ENCODE data around the gene TYR.
"Not testable (repeated sequence)": the region's sequence is repeated elsewhere in the genome, so short reads cannot be mapped to it uniquely, and the experiment has no call there.

TYR gene

DNA sequence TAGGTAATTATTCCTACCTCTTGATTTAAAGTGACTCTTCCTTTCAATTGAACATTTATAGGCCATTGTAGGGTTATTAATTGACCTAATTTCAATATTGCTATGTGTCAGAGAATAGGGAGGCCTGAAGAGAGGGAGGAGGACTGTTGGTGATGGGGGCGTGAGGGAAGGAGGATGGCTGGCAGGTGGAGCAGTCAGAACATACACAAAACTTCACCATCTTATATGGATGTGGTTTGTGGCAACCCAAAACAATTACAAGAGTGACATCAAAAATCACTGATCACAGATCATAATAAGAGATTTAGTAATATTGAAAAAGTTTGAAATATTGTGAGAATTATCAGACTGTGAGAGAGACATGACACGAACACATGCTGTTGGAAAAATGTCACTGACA lies 95.5 kb downstream of the TYR start:
- H3K27me3 ChIP-seq (ENCODE audit: control insufficient read depth, insufficient read depth, low read length); H3K9ac ChIP-seq (ENCODE audit: low read depth, low read length); H3K9me3 ChIP-seq (ENCODE audit: control insufficient read depth, insufficient read depth, low read length); H3K36me3 ChIP-seq (ENCODE audit: control insufficient read depth, insufficient read depth, low read length); H3K4me1 ChIP-seq (ENCODE audit: control insufficient read depth, insufficient read depth, low read length); H3K4me3 ChIP-seq (ENCODE audit: low read depth, low read length): not testable (repeated sequence)

GRCh38 chr11:89275966-89276365 lies 98.3 kb downstream of the TYR start:
- H3K4me1 ChIP-seq (ENCODE audit: control insufficient read depth, insufficient read depth, low read length) = peaks cover under 1% of the 10 kb centered on the region
- no peak overlapping the region for H3K4me3 ChIP-seq (ENCODE audit: low read depth, low read length)
- H3K9ac ChIP-seq (ENCODE audit: low read depth, low read length) = no peak overlapping the region
- H3K36me3 ChIP-seq (ENCODE audit: control insufficient read depth, insufficient read depth, low read length) = no peaks in the 10 kb centered on the region
- H3K27me3 ChIP-seq (ENCODE audit: control insufficient read depth, insufficient read depth, low read length) = no peaks in the 10 kb centered on the region
- H3K9me3 ChIP-seq (ENCODE audit: control insufficient read depth, insufficient read depth, low read length) = no peaks in the 10 kb centered on the region

- H3K9me3 ChIP-seq (ENCODE audit: control insufficient read depth, insufficient read depth, low read length) = no peaks in the 10 kb centered on the region
- no peaks in the 10 kb centered on the region for H3K36me3 ChIP-seq (ENCODE audit: control insufficient read depth, insufficient read depth, low read length)
- no peak overlapping the region for H3K9ac ChIP-seq (ENCODE audit: low read depth, low read length)
- peaks cover 4% of the 10 kb centered on the region for H3K4me1 ChIP-seq (ENCODE audit: control insufficient read depth, insufficient read depth, low read length)
- no peaks in the 10 kb centered on the region for H3K27me3 ChIP-seq (ENCODE audit: control insufficient read depth, insufficient read depth, low read length)
- no peak overlapping the region for H3K4me3 ChIP-seq (ENCODE audit: low read depth, low read length)
Observed at GRCh38 chr11:89279176-89279575, 101.5 kb downstream of the TYR start.

DNA sequence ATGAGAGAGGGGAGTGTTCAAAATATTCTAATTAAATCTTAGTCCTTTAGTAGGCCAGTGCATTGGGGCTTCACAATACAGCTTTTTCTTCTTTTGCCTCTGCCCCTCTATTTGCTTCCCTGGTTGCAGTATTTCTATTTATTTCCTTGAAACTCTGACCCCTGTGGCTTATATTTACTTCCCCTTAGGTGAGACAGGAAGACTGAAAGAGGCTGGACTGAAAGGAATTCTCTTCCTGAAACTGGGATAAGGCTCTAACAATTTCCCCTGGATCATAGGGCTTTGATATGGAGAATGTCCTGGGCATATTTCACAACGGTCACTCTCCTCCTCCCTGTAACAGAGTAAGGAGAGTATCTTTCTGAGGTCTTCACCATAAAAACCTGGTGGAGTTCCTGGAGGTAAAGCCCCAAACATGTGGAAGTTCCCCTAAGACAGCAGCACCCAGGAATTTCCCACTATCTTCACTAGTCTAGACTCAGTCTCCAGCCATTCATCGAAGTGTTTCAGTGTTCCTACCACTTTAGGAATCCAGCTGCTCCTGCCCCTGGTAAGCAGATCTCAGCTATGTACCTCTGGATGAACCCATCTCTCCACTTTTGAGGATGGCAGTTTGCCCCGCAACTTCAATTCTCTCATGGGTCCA lies 103.5 kb downstream of the TYR start:
- H3K36me3 ChIP-seq (ENCODE audit: control insufficient read depth, insufficient read depth, low read length); H3K4me1 ChIP-seq (ENCODE audit: control insufficient read depth, insufficient read depth, low read length); H3K9ac ChIP-seq (ENCODE audit: low read depth, low read length); H3K9me3 ChIP-seq (ENCODE audit: control insufficient read depth, insufficient read depth, low read length); H3K27me3 ChIP-seq (ENCODE audit: control insufficient read depth, insufficient read depth, low read length); H3K4me3 ChIP-seq (ENCODE audit: low read depth, low read length): not testable (repeated sequence)

- not testable (repeated sequence) for H3K4me3 ChIP-seq (ENCODE audit: low read depth, low read length); H3K9ac ChIP-seq (ENCODE audit: low read depth, low read length); H3K36me3 ChIP-seq (ENCODE audit: control insufficient read depth, insufficient read depth, low read length); H3K9me3 ChIP-seq (ENCODE audit: control insufficient read depth, insufficient read depth, low read length); H3K4me1 ChIP-seq (ENCODE audit: control insufficient read depth, insufficient read depth, low read length); H3K27me3 ChIP-seq (ENCODE audit: control insufficient read depth, insufficient read depth, low read length)
Observed at GRCh38 chr11:89286601-89287000, 108.9 kb downstream of the TYR start.

- not testable (repeated sequence) for H3K9ac ChIP-seq (ENCODE audit: low read depth, low read length); H3K4me3 ChIP-seq (ENCODE audit: low read depth, low read length); H3K27me3 ChIP-seq (ENCODE audit: control insufficient read depth, insufficient read depth, low read length); H3K36me3 ChIP-seq (ENCODE audit: control insufficient read depth, insufficient read depth, low read length); H3K4me1 ChIP-seq (ENCODE audit: control insufficient read depth, insufficient read depth, low read length); H3K9me3 ChIP-seq (ENCODE audit: control insufficient read depth, insufficient read depth, low read length)
Observed at GRCh38 chr11:89288004-89288403, 110.3 kb downstream of the TYR start.

DNA sequence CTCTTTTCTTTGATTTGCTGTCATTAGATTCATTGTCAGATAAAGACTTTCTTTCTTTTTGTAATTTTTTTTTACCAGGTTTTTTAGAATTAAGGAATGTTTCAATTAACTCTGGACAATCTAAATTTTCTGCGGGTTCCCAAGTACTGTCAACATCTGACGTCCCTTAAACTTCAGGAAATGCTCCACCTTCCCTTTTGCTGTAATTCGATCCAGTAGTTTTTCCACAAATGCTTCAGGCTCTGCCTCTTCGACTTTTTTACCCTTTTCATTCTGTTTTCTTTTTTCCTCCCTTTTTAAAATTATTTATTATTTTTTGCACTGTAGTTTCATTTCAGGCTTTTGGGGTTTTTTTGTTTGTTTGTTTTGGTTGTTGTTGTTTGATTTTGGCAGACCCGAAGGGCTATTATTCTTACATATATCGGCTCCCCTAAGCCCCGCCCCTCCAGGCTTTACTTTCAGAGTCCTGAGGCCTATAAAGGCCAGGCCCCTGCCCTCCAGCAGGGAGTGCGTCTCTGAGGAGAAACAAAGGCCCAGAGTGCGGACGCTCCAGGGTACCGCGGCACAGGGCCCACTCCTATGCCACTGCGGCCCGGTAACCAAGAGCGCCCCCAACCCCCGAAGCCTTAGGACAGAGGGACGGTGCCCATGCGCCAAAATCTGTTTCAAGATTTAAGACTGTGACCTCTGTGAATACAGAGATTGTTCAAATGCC lies 116.4 kb downstream of the TYR start:
- Histone ChIP-seq H3K4me3 (ENCODE audit: low read depth, low read length) (peak overlapping the region; percentile 40), H3K4me1 (ENCODE audit: control insufficient read depth, insufficient read depth, low read length) (no peaks in the 10 kb centered on the region), H3K9ac (ENCODE audit: low read depth, low read length) (no peak overlapping the region), H3K9me3 (ENCODE audit: control insufficient read depth, insufficient read depth, low read length) (no peaks in the 10 kb centered on the region), H3K27me3 (ENCODE audit: control insufficient read depth, insufficient read depth, low read length) (no peaks in the 10 kb centered on the region), H3K36me3 (ENCODE audit: control insufficient read depth, insufficient read depth, low read length) (no peaks in the 10 kb centered on the region)

DNA sequence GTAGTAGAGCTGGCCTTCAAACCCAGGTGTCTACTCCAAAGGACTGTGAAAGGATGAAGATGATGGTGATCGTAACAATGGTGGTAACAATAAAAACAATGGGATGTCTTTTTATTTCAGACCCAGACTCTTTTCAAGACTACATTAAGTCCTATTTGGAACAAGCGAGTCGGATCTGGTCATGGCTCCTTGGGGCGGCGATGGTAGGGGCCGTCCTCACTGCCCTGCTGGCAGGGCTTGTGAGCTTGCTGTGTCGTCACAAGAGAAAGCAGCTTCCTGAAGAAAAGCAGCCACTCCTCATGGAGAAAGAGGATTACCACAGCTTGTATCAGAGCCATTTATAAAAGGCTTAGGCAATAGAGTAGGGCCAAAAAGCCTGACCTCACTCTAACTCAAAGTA lies 117.3 kb downstream of the TYR start:
- not testable (repeated sequence) for H3K36me3 ChIP-seq (ENCODE audit: control insufficient read depth, insufficient read depth, low read length); H3K9ac ChIP-seq (ENCODE audit: low read depth, low read length); H3K9me3 ChIP-seq (ENCODE audit: control insufficient read depth, insufficient read depth, low read length); H3K4me1 ChIP-seq (ENCODE audit: control insufficient read depth, insufficient read depth, low read length); H3K27me3 ChIP-seq (ENCODE audit: control insufficient read depth, insufficient read depth, low read length); H3K4me3 ChIP-seq (ENCODE audit: low read depth, low read length)

DNA sequence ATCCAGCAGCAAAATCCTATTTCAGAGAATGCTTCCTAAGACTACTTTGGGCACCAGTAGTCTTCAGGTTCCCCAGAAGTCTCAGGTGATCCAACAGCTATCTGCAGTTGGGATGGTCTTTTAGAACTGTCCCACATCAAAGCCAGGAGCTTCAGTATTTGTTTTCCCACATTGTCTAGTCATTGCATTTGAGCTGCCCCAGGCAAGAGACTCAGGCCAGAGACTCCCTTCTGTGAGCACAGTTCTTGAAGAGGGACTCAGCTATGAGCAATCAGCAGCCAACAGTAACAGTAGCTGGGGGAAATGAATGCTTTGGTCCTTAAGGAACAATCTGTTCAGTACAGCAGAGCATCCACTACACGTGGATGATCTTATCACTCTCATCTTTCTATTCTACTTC lies 125.4 kb downstream of the TYR start:
- not testable (repeated sequence) for H3K4me1 ChIP-seq (ENCODE audit: control insufficient read depth, insufficient read depth, low read length); H3K9ac ChIP-seq (ENCODE audit: low read depth, low read length); H3K9me3 ChIP-seq (ENCODE audit: control insufficient read depth, insufficient read depth, low read length); H3K4me3 ChIP-seq (ENCODE audit: low read depth, low read length); H3K27me3 ChIP-seq (ENCODE audit: control insufficient read depth, insufficient read depth, low read length); H3K36me3 ChIP-seq (ENCODE audit: control insufficient read depth, insufficient read depth, low read length)

DNA sequence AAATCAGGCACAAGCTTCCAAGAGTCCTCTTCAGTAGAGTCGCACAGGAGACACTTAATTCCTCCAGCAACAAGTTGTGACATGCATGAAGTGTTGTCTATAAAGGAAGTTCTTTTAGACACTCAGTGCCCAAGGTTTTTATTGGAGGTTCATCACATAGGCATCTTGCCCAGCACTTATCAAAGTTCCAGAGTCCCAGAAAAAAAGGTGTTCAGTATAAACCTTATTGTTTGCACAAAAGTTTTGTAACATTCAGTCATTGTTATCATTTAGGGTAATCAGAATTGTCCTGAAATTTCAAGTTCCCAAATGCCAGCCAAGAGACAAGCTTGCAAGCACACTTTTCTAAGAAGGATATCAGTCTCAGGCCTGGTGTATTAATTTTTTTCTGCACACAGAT lies 130.6 kb downstream of the TYR start:
- H3K9me3 ChIP-seq (ENCODE audit: control insufficient read depth, insufficient read depth, low read length); H3K4me1 ChIP-seq (ENCODE audit: control insufficient read depth, insufficient read depth, low read length); H3K36me3 ChIP-seq (ENCODE audit: control insufficient read depth, insufficient read depth, low read length); H3K9ac ChIP-seq (ENCODE audit: low read depth, low read length); H3K4me3 ChIP-seq (ENCODE audit: low read depth, low read length); H3K27me3 ChIP-seq (ENCODE audit: control insufficient read depth, insufficient read depth, low read length): not testable (repeated sequence)

GRCh38 chr11:89309321-89309985 lies 131.8 kb downstream of the TYR start:
- H3K9ac ChIP-seq (ENCODE audit: low read depth, low read length); H3K4me3 ChIP-seq (ENCODE audit: low read depth, low read length); H3K27me3 ChIP-seq (ENCODE audit: control insufficient read depth, insufficient read depth, low read length); H3K36me3 ChIP-seq (ENCODE audit: control insufficient read depth, insufficient read depth, low read length); H3K4me1 ChIP-seq (ENCODE audit: control insufficient read depth, insufficient read depth, low read length); H3K9me3 ChIP-seq (ENCODE audit: control insufficient read depth, insufficient read depth, low read length): not testable (repeated sequence)

DNA sequence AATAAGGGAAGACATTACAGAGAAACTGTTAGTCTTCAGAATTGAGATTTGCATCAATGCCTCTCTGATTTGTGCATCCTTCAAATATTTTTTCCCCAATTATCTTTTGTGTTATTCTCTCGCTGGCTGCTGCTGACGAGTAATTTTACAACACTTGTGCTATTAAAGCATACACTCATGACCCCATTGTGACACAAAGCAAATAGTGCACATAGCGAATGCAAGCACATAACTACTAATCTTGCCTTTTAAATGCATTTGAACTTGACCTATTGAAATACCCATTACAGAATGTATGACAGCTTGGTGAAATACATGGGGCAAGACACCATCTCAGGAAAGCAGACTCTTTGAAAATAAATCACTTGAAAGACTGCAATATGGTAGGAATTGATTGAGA lies 132.9 kb downstream of the TYR start:
- H3K9me3 ChIP-seq (ENCODE audit: control insufficient read depth, insufficient read depth, low read length); H3K4me3 ChIP-seq (ENCODE audit: low read depth, low read length); H3K27me3 ChIP-seq (ENCODE audit: control insufficient read depth, insufficient read depth, low read length); H3K9ac ChIP-seq (ENCODE audit: low read depth, low read length); H3K4me1 ChIP-seq (ENCODE audit: control insufficient read depth, insufficient read depth, low read length); H3K36me3 ChIP-seq (ENCODE audit: control insufficient read depth, insufficient read depth, low read length): not testable (repeated sequence)

Data from iPS-15b (cell line).